ELF-1 (cell line): ENCODE results near the gene QPCT.
"Not testable (repeated sequence)": the region's sequence is repeated elsewhere in the genome, so short reads cannot be mapped to it uniquely, and the experiment has no call there.

ENCODE experiments used
- DNase-seq: peaks from one replicate; pipeline ENCODE4 v3.0.0-alpha.2; 2016; ENCODE audit warnings: low read depth, low spot score

The QPCT gene

GRCh38 chr2:37357530-37357929, 13.1 kb downstream of the QPCT start:
- no peak for DNase-seq

DNA sequence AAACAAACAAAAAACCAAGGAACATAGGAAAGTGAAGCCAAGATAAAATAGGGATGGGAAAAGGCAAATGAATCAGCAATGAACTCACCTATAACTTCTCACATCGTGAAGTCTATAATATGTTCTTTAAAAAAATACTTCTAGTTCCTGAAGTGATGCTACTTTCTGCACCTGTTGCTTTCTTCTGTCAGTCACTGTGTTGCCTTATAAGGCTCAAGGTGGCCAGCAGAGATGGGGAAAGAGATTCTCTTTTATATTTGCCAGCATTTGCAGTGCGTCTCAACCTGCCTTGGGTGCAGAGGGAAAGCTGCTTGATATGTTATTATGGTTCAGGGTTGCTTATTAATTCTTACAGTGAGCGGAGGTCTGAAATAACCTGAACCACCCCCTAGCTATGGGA, 14.0 kb downstream of the QPCT start:
- DNase-seq, result no peak

- no peak for DNase-seq
Measured at GRCh38 chr2:37361216-37361815, 16.9 kb downstream of the QPCT start.

DNA sequence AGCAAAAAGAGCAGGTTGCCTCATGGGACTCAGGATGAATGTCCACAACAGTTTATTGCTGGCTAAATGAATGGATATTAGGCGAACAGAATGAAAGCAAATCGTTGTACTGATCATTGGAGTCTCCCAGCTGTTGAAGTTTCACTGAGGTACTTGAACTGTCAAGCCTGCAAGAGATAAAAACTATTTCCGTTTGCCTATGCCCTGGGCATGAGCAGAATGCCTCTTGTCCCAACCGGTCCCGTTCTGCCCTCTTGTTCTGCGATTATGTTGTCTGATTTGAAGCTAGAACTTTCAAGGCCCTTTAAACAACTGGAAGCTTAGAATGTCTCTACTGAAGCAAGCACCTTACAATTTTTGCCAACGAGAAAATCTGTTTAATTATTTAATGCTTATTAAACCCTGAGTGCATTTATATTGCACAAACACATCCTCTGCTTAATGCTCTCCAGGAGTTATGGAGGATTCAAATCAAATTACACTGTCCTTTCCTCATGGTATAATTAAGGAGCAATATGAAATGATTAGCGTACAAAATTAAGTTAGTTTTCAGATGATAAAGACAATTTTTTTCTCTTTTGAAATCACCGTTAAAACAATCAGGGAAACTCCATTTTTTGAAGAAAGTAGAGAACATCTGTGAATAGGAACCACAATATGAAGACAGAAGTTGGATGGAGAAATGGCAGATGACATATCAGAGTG, 17.7 kb downstream of the QPCT start:
- DNase-seq, result no peak

GRCh38 chr2:37364351-37364750, 19.9 kb downstream of the QPCT start:
- peak; percentile 67 for DNase-seq

GRCh38 chr2:37365669-37366068, 21.2 kb downstream of the QPCT start:
- DNase-seq, result no peak

GRCh38 chr2:37366773-37367172, 22.3 kb downstream of the QPCT start:
- DNase-seq, result no peak

DNA sequence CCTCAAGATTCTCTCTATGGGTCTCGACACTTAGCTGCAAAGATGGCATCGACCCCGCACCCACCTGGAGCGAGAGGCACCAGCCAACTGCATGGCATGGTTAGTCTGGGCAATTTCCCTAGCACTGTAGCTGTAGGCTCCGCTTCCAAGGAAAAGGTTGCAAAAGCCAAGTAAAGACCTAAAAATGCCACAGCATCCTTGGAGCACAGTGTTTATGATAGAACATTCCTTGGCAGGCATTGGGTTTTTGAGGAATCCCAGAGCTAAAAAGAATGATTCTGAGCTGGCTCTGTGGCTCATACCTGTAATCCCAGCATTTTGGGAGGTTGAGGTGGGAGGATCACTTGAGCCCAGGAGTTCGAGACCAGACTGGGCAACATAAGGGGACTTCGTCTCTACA, 22.9 kb downstream of the QPCT start:
- no peak for DNase-seq

GRCh38 chr2:37367984-37368383, 23.6 kb downstream of the QPCT start:
- DNase-seq, result no peak

GRCh38 chr2:37370666-37371065, 26.2 kb downstream of the QPCT start:
- no peak for DNase-seq

DNA sequence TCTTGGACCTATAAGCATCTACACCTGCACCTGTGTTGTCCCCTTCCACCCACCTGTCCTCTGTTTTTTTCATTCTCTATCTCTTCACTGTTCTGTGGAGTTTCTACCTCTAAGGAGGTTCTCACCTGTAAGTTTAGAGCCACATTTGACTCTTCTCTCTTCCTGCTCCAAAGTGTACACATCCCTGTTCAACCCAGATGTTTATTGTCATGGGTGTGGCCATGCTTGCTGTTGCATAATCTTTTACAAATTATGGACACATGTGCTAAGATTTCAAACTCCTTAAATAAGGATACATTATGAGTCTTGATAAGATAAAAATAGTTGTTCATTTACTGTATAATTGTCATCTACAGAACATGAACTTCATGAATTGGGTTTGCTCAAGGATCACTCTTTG, 27.6 kb downstream of the QPCT start:
- no peak for DNase-seq

- no peak for DNase-seq
Measured at GRCh38 chr2:37375741-37376288, 31.4 kb downstream of the QPCT start.

- DNase-seq, result no peak
Measured at GRCh38 chr2:37376421-37377186, 32.2 kb downstream of the QPCT start.

DNA sequence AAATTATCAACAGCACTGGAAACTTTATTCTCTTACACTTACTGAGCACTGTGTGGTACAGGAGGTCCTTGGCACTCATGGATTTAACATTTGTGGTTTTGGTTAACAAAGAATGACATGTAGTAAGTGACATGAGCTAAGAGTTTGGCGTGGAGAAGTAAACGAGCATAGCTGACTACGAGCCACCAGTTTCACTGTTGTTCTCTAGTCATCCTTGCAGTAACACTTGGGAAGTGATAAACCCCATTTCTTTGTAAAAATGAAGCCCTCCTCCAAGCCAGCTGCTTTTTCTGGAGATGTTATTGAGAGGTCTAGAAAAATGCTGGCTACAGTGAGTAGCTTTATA, 32.7 kb downstream of the QPCT start:
- no peak for DNase-seq

DNA sequence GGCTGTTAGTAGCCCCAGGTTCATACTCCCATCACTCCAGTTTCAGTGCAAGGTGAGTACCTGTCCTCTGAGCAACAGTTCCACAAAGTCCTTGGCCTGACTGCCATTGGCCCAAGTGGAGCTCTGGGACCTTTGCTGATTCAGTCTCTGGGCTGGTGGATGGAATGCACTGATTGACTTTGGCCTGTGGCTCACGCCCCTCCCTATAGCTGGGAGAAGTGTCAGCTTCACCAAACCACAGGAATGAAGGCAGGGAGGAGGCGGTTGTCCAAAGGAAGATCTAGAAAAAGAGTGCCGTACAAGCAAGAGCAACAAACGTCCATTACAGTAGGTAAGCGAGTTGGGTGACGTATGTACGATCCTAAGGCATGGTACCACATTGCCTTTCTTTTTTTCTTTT, 34.0 kb downstream of the QPCT start:
- DNase-seq, result no peak

DNA sequence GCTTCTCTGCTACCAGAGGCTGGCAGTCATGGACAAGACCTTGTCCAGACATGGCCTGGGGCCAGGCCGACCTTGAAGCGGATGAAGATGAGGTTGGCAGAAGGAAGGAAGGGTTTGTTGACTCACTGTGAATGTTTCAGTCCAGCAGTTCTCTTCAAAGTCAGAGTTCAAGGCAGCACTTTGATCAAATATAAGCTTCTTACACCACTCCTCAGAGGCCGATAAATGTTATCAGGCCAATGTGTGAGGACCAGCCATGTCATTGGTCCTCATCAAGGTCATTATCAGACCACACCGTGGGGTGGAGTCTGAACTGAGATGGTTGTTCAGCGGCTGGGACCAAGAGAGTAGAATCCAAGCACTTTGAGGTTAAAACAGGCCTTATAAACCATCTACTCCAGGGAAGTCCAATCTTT, 35.5 kb downstream of the QPCT start:
- no peak for DNase-seq

DNA sequence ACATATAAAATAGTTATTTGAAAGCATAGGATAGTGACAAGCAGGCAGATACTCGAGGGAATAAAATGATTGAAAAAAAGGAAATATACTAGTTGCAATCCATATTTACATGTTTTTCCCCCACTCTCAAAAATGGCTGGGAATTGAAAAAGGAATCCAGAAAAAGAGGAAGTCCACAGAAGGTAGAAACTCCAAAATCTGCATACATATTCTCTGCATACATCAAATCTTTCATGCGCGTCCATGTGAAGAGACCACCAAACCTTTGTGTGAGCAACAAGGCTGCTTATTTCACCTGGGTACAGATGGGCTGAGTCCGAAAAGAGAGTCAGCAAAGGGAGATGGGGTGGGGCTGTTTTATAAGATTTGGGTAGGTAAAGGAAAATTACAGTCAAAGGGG, 36.4 kb downstream of the QPCT start:
- DNase-seq, result not testable (repeated sequence)

DNA sequence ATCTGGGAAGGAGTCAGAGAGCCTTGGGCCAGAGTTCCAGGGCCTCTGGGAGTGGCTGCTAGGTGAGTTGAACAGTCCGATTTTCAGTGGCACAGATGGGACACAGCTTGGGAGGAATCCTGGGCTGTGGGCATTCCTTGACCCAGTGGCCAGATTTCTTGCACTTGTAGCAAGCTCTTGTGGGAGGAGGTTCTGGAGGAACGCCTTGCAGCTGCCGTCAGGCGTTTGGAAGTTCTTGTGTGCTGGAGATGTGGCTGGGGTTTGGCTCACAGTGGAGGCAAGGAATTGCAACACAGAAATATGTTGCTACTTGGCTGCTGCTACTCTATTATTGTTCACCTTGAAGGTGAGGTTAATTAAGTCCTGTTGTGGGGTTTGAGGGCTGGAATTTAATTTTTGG, 39.8 kb downstream of the QPCT start:
- DNase-seq, result not testable (repeated sequence)

- DNase-seq, result no peak
Measured at GRCh38 chr2:37387148-37387835, 42.9 kb downstream of the QPCT start.

DNA sequence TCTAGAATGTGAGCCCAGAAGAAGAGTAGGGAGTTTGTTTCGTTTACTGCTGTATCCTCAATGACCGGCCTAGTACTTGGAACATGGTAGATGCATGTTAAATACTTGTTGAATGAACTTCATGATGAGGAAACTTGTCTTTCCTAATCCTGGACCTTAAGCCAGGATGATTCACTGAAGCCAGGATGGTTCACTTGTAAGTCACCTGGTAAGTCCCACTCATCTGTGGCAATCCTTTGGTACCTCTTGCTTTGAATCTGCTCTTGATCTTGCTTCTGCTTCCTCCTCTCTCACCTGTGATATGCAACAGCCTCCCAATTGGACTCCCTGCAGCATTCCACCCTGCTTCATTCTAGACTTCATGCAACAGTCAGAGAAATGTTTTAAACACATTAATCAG, 43.6 kb downstream of the QPCT start:
- DNase-seq, result no peak

- DNase-seq, result no peak
Measured at GRCh38 chr2:37389395-37389794, 45.0 kb downstream of the QPCT start.
